HepG2 (cell line): ENCODE measurements around the gene PKP4. TPM values are rescaled to one million over a fixed set of nuclear protein-coding genes. Genes with fewer than 3 reads are reported as not detected.

Experiments used
- ARNTL ChIP-seq: sonication (generic); formaldehyde crosslinking; IDR thresholded peaks from 2 replicates; pipeline ENCODE4 v1.4.0; 2020; ENCODE audit warnings: mild to moderate bottlenecking, missing genetic modification reagents
- CC2D1A ChIP-seq: sonication (generic); formaldehyde crosslinking; IDR thresholded peaks from 2 replicates; pipeline ENCODE4 v1.8.1; 2023; ENCODE audit warnings: mild to moderate bottlenecking, missing genetic modification reagents
- DMAP1 ChIP-seq: IDR thresholded peaks from 2 replicates; pipeline ENCODE4 v1.6.1; 2016
- ERF ChIP-seq: IDR thresholded peaks from 2 replicates; pipeline ENCODE4 v1.6.1; 2018; ENCODE audit warnings: missing biosample characterization, missing genetic modification reagents
- GPN1 ChIP-seq: sonication (generic); formaldehyde crosslinking; IDR thresholded peaks from 2 replicates; pipeline ENCODE4 v1.5.1; 2020; ENCODE audit warnings: missing genetic modification reagents, borderline replicate concordance
- HOXA3 ChIP-seq: sonication (generic); formaldehyde crosslinking; IDR thresholded peaks from 2 replicates; pipeline ENCODE4 v1.5.0; 2020; ENCODE audit warnings: missing genetic modification reagents
- JARID2 ChIP-seq: sonication (generic); formaldehyde crosslinking; IDR thresholded peaks from 2 replicates; pipeline ENCODE4 v1.8.1; 2023; ENCODE audit warnings: missing genetic modification reagents, inconsistent platforms; ENCODE audit not compliant: insufficient replicate concordance
- KAT8 ChIP-seq: IDR thresholded peaks from 2 replicates; pipeline ENCODE4 v1.6.1; 2016; ENCODE audit warnings: missing genetic modification reagents, missing compliant biosample characterization
- MTA3 ChIP-seq: sonication (generic); formaldehyde crosslinking; IDR thresholded peaks from 2 replicates; pipeline ENCODE4 v1.4.0; 2020; ENCODE audit warnings: missing genetic modification reagents
- PATZ1 ChIP-seq: sonication (generic); formaldehyde crosslinking; IDR thresholded peaks from 2 replicates; pipeline ENCODE4 v1.4.0; 2020; ENCODE audit warnings: missing genetic modification reagents
- SP4 ChIP-seq: sonication (generic); formaldehyde crosslinking; IDR thresholded peaks from 2 replicates; pipeline ENCODE4 v1.8.1; 2023; ENCODE audit warnings: mild to moderate bottlenecking, missing genetic modification reagents
- ZMAT3 ChIP-seq: sonication (generic); formaldehyde crosslinking; conservative IDR thresholded peaks from 2 replicates; pipeline ENCODE4 v1.7.0; 2021; ENCODE audit warnings: missing genetic modification reagents
- ZMYM4 ChIP-seq: sonication (generic); formaldehyde crosslinking; IDR thresholded peaks from 2 replicates; pipeline ENCODE4 v1.8.1; 2023; ENCODE audit warnings: mild to moderate bottlenecking, missing genetic modification reagents
- ZNF230 ChIP-seq: sonication (generic); formaldehyde crosslinking; IDR thresholded peaks from 2 replicates; pipeline ENCODE4 v1.4.0; 2020; ENCODE audit warnings: mild to moderate bottlenecking, missing genetic modification reagents
- ZNF333 ChIP-seq: sonication (generic); formaldehyde crosslinking; IDR thresholded peaks from 2 replicates; pipeline ENCODE4 v1.4.0; 2020; ENCODE audit warnings: mild to moderate bottlenecking, missing genetic modification reagents, borderline replicate concordance
- ZNF33A ChIP-seq: sonication (generic); formaldehyde crosslinking; IDR thresholded peaks from 2 replicates; pipeline ENCODE4 v1.5.1; 2020; ENCODE audit warnings: missing genetic modification reagents, mild to moderate bottlenecking, moderate library complexity, borderline replicate concordance
- ZNF607 ChIP-seq: sonication (generic); formaldehyde crosslinking; IDR thresholded peaks from 2 replicates; pipeline ENCODE4 v1.5.1; 2020; ENCODE audit warnings: missing genetic modification reagents, mild to moderate bottlenecking, borderline replicate concordance
- ZNF616 ChIP-seq: sonication (generic); formaldehyde crosslinking; IDR thresholded peaks from 2 replicates; pipeline ENCODE4 v1.5.0; 2020; ENCODE audit warnings: low read depth, mild to moderate bottlenecking, missing genetic modification reagents
- ZNF768 ChIP-seq: sonication (generic); formaldehyde crosslinking; IDR thresholded peaks from 2 replicates; pipeline ENCODE4 v1.4.0; 2020; ENCODE audit warnings: missing genetic modification reagents
- ZNF883 ChIP-seq: sonication (generic); formaldehyde crosslinking; IDR thresholded peaks from 2 replicates; pipeline ENCODE4 v1.5.1; 2020; ENCODE audit warnings: mild to moderate bottlenecking, missing genetic modification reagents; ENCODE audit errors: not compliant biosample characterization
- polyA plus RNA-seq, 8 experiments: library from polyadenylated mRNA; depleted of rRNA in 3 of 8; stranded (reverse) in 7 of 8; unstranded in 1 of 8; fragments of >200 nt; fragmentation: Illumina TruSeq in 4 of 8; extraction: Trizol in 4 of 8; gene quantifications; 2 replicates each; pipeline versions ENCODE4 v1.2.1 to v1.2.3, GENCODE V29; 2011 to 2016; ENCODE audit warnings: low read depth in 4 of 8, missing spikeins in 1 of 8, mixed read lengths in 1 of 8; ENCODE audit not compliant: insufficient read depth in 1 of 8
- total RNA-seq, 5 experiments: library from RNA; depleted of rRNA; stranded (reverse); fragments of >200 nt; fragmentation: Illumina TruSeq; extraction: Trizol; gene quantifications; 2 replicates each; pipeline ENCODE4 v1.2.3, GENCODE V29; 2016; ENCODE audit warnings: low read depth in 1 of 5
- TF ChIP-seq, protein P1 (sequence below): sonication (generic); formaldehyde crosslinking; IDR thresholded peaks from 2 replicates; pipeline ENCODE4 v1.4.0; 2020; ENCODE audit warnings: mild to moderate bottlenecking, missing genetic modification reagents
- TF ChIP-seq, protein P2 (sequence below): sonication (generic); formaldehyde crosslinking; conservative IDR thresholded peaks from 2 replicates; pipeline ENCODE4 v1.8.0; 2022; ENCODE audit warnings: missing genetic modification reagents
- TF ChIP-seq, protein P3 (sequence below): sonication (generic); formaldehyde crosslinking; IDR thresholded peaks from 2 replicates; pipeline ENCODE4 v1.5.0; 2020; ENCODE audit warnings: missing genetic modification reagents

The PKP4 gene
- total and polyA plus RNA-seq, 2 of the 13 experiments (the other 11 are each of a cell fraction or from before 2014, with no cell fraction given): 80.9 to 90.5 TPM

- TF ChIP-seq ZNF607 (CRISPR knock-in tag) (peak; percentile 93), SP4 (CRISPR knock-in tag) (peak; percentile 84), MTA3 (CRISPR knock-in tag) (no peak), ARNTL (CRISPR knock-in tag) (peak; percentile 93), ZNF768 (CRISPR knock-in tag) (peak; percentile 83), KAT8 (CRISPR knock-in tag) (peak; percentile 90), ZNF333 (peak; percentile 94), ERF (CRISPR knock-in tag) (peak; percentile 98), ZNF33A (0 out of 2 replicates have a peak, but pooled peaks have one; percentile 91), PATZ1 (CRISPR knock-in tag) (peak; percentile 95), HOXA3 (CRISPR knock-in tag) (peak; percentile 96), ZNF230 (CRISPR knock-in tag) (peak; percentile 96), GPN1 (CRISPR knock-in tag) (peak; percentile 54; the same call in 1 of the 2 replicates), ZMYM4 (CRISPR knock-in tag) (peak; percentile 100), ZNF616 (CRISPR knock-in tag) (peak; percentile 83), CC2D1A (CRISPR knock-in tag) (peak; percentile 84; the same call in 1 of the 2 replicates), ZNF883 (CRISPR knock-in tag) (peak; percentile 93), DMAP1 (CRISPR knock-in tag) (peak; percentile 95), ZMAT3 (CRISPR knock-in tag) (peak; percentile 73; the same call in 1 of the 2 replicates), JARID2 (peak; percentile 92)
- TF ChIP-seq, protein P1, sequence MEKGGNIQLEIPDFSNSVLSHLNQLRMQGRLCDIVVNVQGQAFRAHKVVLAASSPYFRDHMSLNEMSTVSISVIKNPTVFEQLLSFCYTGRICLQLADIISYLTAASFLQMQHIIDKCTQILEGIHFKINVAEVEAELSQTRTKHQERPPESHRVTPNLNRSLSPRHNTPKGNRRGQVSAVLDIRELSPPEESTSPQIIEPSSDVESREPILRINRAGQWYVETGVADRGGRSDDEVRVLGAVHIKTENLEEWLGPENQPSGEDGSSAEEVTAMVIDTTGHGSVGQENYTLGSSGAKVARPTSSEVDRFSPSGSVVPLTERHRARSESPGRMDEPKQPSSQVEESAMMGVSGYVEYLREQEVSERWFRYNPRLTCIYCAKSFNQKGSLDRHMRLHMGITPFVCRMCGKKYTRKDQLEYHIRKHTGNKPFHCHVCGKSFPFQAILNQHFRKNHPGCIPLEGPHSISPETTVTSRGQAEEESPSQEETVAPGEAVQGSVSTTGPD (CRISPR knock-in tag): peak; percentile 25; the same call in 1 of the 2 replicates
- TF ChIP-seq, protein P2, sequence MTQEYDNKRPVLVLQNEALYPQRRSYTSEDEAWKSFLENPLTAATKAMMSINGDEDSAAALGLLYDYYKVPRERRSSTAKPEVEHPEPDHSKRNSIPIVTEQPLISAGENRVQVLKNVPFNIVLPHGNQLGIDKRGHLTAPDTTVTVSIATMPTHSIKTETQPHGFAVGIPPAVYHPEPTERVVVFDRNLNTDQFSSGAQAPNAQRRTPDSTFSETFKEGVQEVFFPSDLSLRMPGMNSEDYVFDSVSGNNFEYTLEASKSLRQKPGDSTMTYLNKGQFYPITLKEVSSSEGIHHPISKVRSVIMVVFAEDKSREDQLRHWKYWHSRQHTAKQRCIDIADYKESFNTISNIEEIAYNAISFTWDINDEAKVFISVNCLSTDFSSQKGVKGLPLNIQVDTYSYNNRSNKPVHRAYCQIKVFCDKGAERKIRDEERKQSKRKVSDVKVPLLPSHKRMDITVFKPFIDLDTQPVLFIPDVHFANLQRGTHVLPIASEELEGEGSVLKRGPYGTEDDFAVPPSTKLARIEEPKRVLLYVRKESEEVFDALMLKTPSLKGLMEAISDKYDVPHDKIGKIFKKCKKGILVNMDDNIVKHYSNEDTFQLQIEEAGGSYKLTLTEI (CRISPR knock-in tag): no peak
- TF ChIP-seq, protein P3, sequence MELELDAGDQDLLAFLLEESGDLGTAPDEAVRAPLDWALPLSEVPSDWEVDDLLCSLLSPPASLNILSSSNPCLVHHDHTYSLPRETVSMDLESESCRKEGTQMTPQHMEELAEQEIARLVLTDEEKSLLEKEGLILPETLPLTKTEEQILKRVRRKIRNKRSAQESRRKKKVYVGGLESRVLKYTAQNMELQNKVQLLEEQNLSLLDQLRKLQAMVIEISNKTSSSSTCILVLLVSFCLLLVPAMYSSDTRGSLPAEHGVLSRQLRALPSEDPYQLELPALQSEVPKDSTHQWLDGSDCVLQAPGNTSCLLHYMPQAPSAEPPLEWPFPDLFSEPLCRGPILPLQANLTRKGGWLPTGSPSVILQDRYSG (CRISPR knock-in tag): peak; percentile 93
Measured at GRCh38 chr2:158457826-158458616, 1.3 kb downstream of the PKP4 start (continued).
